ENCODE results near the gene C18orf63. TPM values are rescaled to one million over a fixed set of nuclear protein-coding genes. Genes with fewer than 3 reads are reported as not detected.

Gene C18orf63
- total and polyA plus RNA-seq, 2 donors (not counting 3 experiments of a cell fraction or from before 2014, with no cell fraction given), result not detected

- Histone ChIP-seq H3K27me3 (ENCODE audit: control insufficient read depth in 2 of 2, insufficient read depth in 2 of 2, low read length in 2 of 2) (no peaks in the 10 kb centered on the region), H3K36me3 (ENCODE audit: control insufficient read depth in 2 of 2, extremely low read depth in 1 of 2, insufficient read depth in 2 of 2, low read length in 2 of 2) (no peaks in the 10 kb centered on the region), H3K4me2 (ENCODE audit: insufficient read depth, low read length) (peak overlapping the region; percentile 78), H3K4me3 (replicated peaks in 1 of 3; ENCODE audit: insufficient read depth in 1 of 3, low read depth in 1 of 3, low read length in 3 of 3) (peak overlapping the region; percentile 61 to 79 (median 62)), H4K20me1 (replicated peaks; ENCODE audit: control insufficient read depth, extremely low read depth, insufficient read depth, low read length) (no peaks in the 10 kb centered on the region), H3K9me3 (replicated peaks; ENCODE audit: control insufficient read depth, insufficient read depth, low read length) (no peaks in the 10 kb centered on the region), H3K9ac (replicated peaks; ENCODE audit: extremely low read depth, insufficient read depth, low read length) (peak overlapping the region; percentile 60), H3K79me2 (ENCODE audit: control insufficient read depth, insufficient read depth, low read length) (no peaks in the 10 kb centered on the region), H3K4me1 (ENCODE audit: control insufficient read depth, extremely low read depth, insufficient read depth, low read length) (peaks cover 6% of the 10 kb centered on the region), H3K27ac (ENCODE audit: insufficient read depth, low read depth, low read length) (no peak overlapping the region), H3K9me1 (replicated peaks; ENCODE audit: control insufficient read depth, extremely low read depth, insufficient read depth, low read length) (no peaks in the 10 kb centered on the region), H2AFZ (ENCODE audit: low read depth, low read length) (peak overlapping the region; percentile 98)
- FAIRE-seq (no peak), DNase-seq (ENCODE audit: low read depth, low spot score) (no peak)
- intact Hi-C loops (cut with micrococcal nuclease) (loop anchor here (5.0 kb wide), 1 partner anchor 94 kb away; no protein-coding TSS in a partner anchor), dilution Hi-C loops (cut with MboI; ENCODE audit: extremely low pct_ligation_motif_present, low sequenced_read_pairs) (no loop called here)
- ChIA-PET POLR2A (no interaction called here), CTCF (interaction anchor here (0.9 to 1.6 kb wide), 2 partner anchors 36 to 51 kb away, joined by 3 to 6 read pairs; no protein-coding TSS in a partner anchor)
- TF ChIP-seq POLR2AphosphoS5 (IDR thresholded peaks at IDR 0.05; ENCODE audit: insufficient read depth, low read depth, low read length), result no peak
- TF ChIP-seq MAX (IDR thresholded peaks at IDR 0.05; ENCODE audit: insufficient read depth, insufficient read length), result no peak
- BruUV-seq (replicated peaks), result no TSS peak
Measured at GRCh38 chr18:74291472-74291770, 24.2 kb upstream of the C18orf63 start.

- H3K4me2 ChIP-seq (ENCODE audit: insufficient read depth, low read length), result peak within 1 kb of the TSS; percentile 78
- peak within 1 kb of the TSS; percentile 60 for H3K9ac ChIP-seq (replicated peaks; ENCODE audit: extremely low read depth, insufficient read depth, low read length)
- intact Hi-C loops (cut with micrococcal nuclease) (loop anchor here (1.0 to 5.0 kb wide), 5 partner anchors 33 to 305 kb away; partner anchors contain the start of genes CNDP2, FBXO15 and ZNF407), dilution Hi-C loops (cut with MboI; ENCODE audit: extremely low pct_ligation_motif_present, low sequenced_read_pairs) (no loop called here)
- H2AFZ ChIP-seq (ENCODE audit: low read depth, low read length), result peak within 1 kb of the TSS; percentile 98
- TF ChIP-seq CTCF (IDR thresholded peaks at IDR 0.05; ENCODE audit: extremely low read depth in 1 of 2, insufficient read depth in 1 of 2, low read depth in 1 of 2, low read length in 2 of 2) (peak in 1 of 2 donors; percentile 8), MYC (IDR thresholded peaks at IDR 0.05; ENCODE audit: low read depth, low read length) (no peak)
- no TSS peak for BruUV-seq (replicated peaks)
- H3K36me3 ChIP-seq (ENCODE audit: control insufficient read depth in 2 of 2, extremely low read depth in 1 of 2, insufficient read depth in 2 of 2, low read length in 2 of 2), result no peaks in the 10 kb centered on the region
- peak within 1 kb of the TSS; percentile 61 to 79 (median 62) for H3K4me3 ChIP-seq (replicated peaks in 1 of 3; ENCODE audit: insufficient read depth in 1 of 3, low read depth in 1 of 3, low read length in 3 of 3)
- H3K27me3 ChIP-seq (ENCODE audit: control insufficient read depth in 2 of 2, insufficient read depth in 2 of 2, low read length in 2 of 2), result no peaks in the 10 kb centered on the region
- no peaks in the 10 kb centered on the region for H3K9me3 ChIP-seq (replicated peaks; ENCODE audit: control insufficient read depth, insufficient read depth, low read length)
- POLR2A ChIA-PET, result no interaction called here
- no peaks in the 10 kb centered on the region for H4K20me1 ChIP-seq (replicated peaks; ENCODE audit: control insufficient read depth, extremely low read depth, insufficient read depth, low read length)
- peak; percentile 97 for DNase-seq (ENCODE audit: low read depth, low spot score)
- peaks cover 6% of the 10 kb centered on the region for H3K4me1 ChIP-seq (ENCODE audit: control insufficient read depth, extremely low read depth, insufficient read depth, low read length)
- FAIRE-seq, result peak; percentile 97
- CTCF ChIA-PET, result interaction anchor here (0.9 to 1.6 kb wide), 2 partner anchors 37 to 50 kb away, joined by 3 to 6 read pairs; no protein-coding TSS in a partner anchor
- no peaks in the 10 kb centered on the region for H3K9me1 ChIP-seq (replicated peaks; ENCODE audit: control insufficient read depth, extremely low read depth, insufficient read depth, low read length)
- H3K79me2 ChIP-seq (ENCODE audit: control insufficient read depth, insufficient read depth, low read length), result no peaks in the 10 kb centered on the region
- H3K27ac ChIP-seq (ENCODE audit: insufficient read depth, low read depth, low read length), result no peak within 1 kb of the TSS
Measured at GRCh38 chr18:74291771-74292540, 23.7 kb upstream of the C18orf63 start, which contains the start of gene CYB5A. TSS of gene CYB5A (minus strand) at chr18:74291963. CDS start at chr18:74291875, 88 bp downstream.

All from endothelial cell of umbilical vein (primary cell).